Peyer's patch (tissue), 4 donors: ENCODE results near the gene TFAP2A.

Source experiments
- CTCF ChIP-seq, 6 experiments: fragments of 450-650 bp in 4 of 6; fragments of 200-600 bp in 2 of 6; sonication (generic) in 1 of 6; IDR thresholded peaks; one replicate each; pipeline ENCODE4 v1.5.1; 2017 to 2019; ENCODE audit warnings: antibody characterized with exemption in 6 of 6, mild to moderate bottlenecking in 3 of 6, moderate library complexity in 1 of 6
- POLR2A ChIP-seq, 2 donors: fragments of 450-650 bp; IDR thresholded peaks; one replicate each; pipeline ENCODE4 v1.5.1; 2017; ENCODE audit warnings: antibody characterized with exemption in 2 of 2, mild to moderate bottlenecking in 2 of 2, moderate library complexity in 2 of 2

DNA sequence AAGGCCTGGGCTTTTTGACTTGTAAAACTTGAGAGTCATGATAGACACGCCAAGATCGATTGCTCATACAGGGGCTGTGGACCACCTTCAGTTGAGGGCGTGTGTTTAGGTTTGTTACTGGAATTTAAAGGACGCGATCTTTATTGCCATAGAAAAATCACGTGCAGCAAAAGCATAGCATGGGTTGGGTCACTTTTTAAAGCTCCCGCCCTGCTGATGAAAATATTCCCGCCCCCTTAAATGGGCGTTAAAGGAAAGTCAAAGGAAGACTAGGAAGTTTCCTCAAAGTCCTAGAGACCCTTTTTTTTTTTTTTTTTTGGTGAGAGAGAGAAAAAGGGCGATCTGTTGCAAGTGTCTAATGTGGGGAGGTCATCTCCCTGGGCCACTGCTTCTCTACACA, 23.1 kb downstream of the TFAP2A start:
- TF ChIP-seq CTCF (IDR thresholded peaks at IDR 0.05) (no peak), POLR2A (IDR thresholded peaks at IDR 0.05) (no peak)
